HepG2 (cell line): ENCODE measurements around the gene SETD1A. TPM values are rescaled to one million over a fixed set of nuclear protein-coding genes. Genes with fewer than 3 reads are reported as not detected.

ENCODE experiments used
- AKAP8 ChIP-seq: sonication (generic); formaldehyde crosslinking; IDR thresholded peaks from 2 replicates; pipeline ENCODE4 v1.5.1; 2020; ENCODE audit warnings: mild to moderate bottlenecking, missing genetic modification reagents
- E2F5 ChIP-seq: sonication (generic); formaldehyde crosslinking; conservative IDR thresholded peaks from 2 replicates; pipeline ENCODE4 v1.4.0; 2020; ENCODE audit warnings: missing genetic modification reagents
- HOXA3 ChIP-seq: sonication (generic); formaldehyde crosslinking; IDR thresholded peaks from 2 replicates; pipeline ENCODE4 v1.5.0; 2020; ENCODE audit warnings: missing genetic modification reagents
- KMT2B ChIP-seq: IDR thresholded peaks from 2 replicates; pipeline ENCODE4 v1.6.1; 2016; ENCODE audit warnings: missing genetic modification reagents, missing compliant biosample characterization
- PPARG ChIP-seq: conservative IDR thresholded peaks from 2 replicates; pipeline ENCODE4 v1.6.1; 2016; ENCODE audit warnings: missing biosample characterization, missing genetic modification reagents
- ZFYVE20 ChIP-seq: sonication (generic); formaldehyde crosslinking; IDR thresholded peaks from 2 replicates; pipeline ENCODE4 v1.8.0; 2023; ENCODE audit warnings: low read depth, mild to moderate bottlenecking, moderate library complexity, missing genetic modification reagents, borderline replicate concordance
- ZNF142 ChIP-seq: sonication (generic); formaldehyde crosslinking; IDR thresholded peaks from 2 replicates; pipeline ENCODE4 v1.4.0; 2020; ENCODE audit warnings: missing genetic modification reagents
- ZNF546 ChIP-seq: sonication (generic); formaldehyde crosslinking; conservative IDR thresholded peaks from 2 replicates; pipeline ENCODE4 v1.8.1; 2023; ENCODE audit warnings: mild to moderate bottlenecking, missing genetic modification reagents
- ZNF552 ChIP-seq: sonication (generic); formaldehyde crosslinking; IDR thresholded peaks from 2 replicates; pipeline ENCODE4 v1.9.0; 2022; ENCODE audit warnings: missing genetic modification reagents, mild to moderate bottlenecking, borderline replicate concordance
- ZNF749 ChIP-seq: sonication (generic); formaldehyde crosslinking; IDR thresholded peaks from 2 replicates; pipeline ENCODE4 v1.8.0; 2022; ENCODE audit warnings: mild to moderate bottlenecking, missing genetic modification reagents, moderate library complexity, borderline replicate concordance
- polyA plus RNA-seq, 8 experiments: library from polyadenylated mRNA; depleted of rRNA in 3 of 8; stranded (reverse) in 7 of 8; unstranded in 1 of 8; fragments of >200 nt; fragmentation: Illumina TruSeq in 4 of 8; extraction: Trizol in 4 of 8; gene quantifications; 2 replicates each; pipeline versions ENCODE4 v1.2.1 to v1.2.3, GENCODE V29; 2011 to 2016; ENCODE audit warnings: low read depth in 4 of 8, missing spikeins in 1 of 8, mixed read lengths in 1 of 8; ENCODE audit not compliant: insufficient read depth in 1 of 8
- total RNA-seq, 5 experiments: library from RNA; depleted of rRNA; stranded (reverse); fragments of >200 nt; fragmentation: Illumina TruSeq; extraction: Trizol; gene quantifications; 2 replicates each; pipeline ENCODE4 v1.2.3, GENCODE V29; 2016; ENCODE audit warnings: low read depth in 1 of 5
- TF ChIP-seq, protein P1 (sequence below): sonication (generic); formaldehyde crosslinking; IDR thresholded peaks from 2 replicates; pipeline ENCODE4 v1.8.1; 2023; ENCODE audit warnings: mild to moderate bottlenecking, inconsistent platforms, moderate library complexity, missing genetic modification reagents, borderline replicate concordance
- TF ChIP-seq, protein P2 (sequence below): sonication (generic); formaldehyde crosslinking; IDR thresholded peaks from 2 replicates; pipeline ENCODE4 v1.4.0; 2020; ENCODE audit warnings: missing genetic modification reagents, borderline replicate concordance
- TF ChIP-seq, protein P3 (sequence below): sonication (generic); formaldehyde crosslinking; IDR thresholded peaks from 2 replicates; pipeline ENCODE4 v1.5.0; 2020; ENCODE audit warnings: mild to moderate bottlenecking, missing genetic modification reagents

SETD1A gene
- total and polyA plus RNA-seq, 2 of the 13 experiments (the other 11 are each of a cell fraction or from before 2014, with no cell fraction given), result 3.8 to 5.6 TPM

DNA sequence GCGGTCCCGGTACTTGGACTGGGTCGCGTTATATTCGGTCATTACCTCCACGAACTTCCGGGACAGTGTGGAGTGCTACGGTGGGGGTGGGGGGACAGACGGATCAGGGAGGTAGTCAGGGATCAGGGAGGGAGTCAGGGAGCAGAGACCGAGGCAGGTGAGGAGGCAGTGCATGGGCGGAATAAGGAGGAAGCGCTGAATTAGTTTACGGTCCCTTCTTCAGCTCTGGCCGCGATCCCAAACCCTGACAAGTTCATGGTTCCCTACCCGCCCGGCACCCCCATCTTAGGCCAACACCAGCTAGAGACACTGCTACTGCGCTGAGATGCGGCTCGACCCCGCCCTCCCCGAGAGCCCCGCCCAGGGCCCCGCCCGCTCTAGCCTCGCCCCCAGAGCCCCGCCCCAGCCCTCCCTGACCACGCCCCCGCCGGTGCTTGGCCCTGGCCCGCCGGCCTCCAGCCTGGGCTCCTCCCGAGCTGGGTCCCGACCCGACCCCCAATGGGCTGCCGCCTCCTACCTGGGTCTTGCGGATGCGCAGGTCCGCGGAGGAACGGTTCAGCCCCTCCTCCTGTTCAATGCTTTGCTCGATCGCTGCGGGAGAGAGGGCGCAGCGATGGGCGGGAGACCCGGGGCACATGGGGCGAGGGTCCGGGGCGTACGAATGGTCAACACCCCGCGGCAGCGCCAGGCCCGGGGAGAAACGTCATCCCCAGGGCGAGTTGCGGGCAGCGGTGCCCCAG, 39.6 kb downstream of the SETD1A start (continued):
- TF ChIP-seq, protein P1, sequence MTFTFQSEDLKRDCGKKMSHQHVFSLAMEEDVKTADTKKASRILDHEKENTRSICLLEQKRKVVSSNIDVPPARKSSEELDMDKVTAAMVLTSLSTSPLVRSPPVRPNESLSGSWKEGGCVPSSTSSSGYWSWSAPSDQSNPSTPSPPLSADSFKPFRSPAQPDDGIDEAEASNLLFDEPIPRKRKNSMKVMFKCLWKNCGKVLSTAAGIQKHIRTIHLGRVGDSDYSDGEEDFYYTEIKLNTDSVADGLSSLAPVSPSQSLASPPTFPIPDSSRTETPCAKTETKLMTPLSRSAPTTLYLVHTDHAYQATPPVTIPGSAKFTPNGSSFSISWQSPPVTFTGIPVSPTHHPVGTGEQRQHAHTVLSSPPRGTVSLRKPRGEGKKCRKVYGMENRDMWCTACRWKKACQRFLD, result no peak
- TF ChIP-seq ZNF552 (CRISPR knock-in tag) (no peak), ZNF546 (no peak; the same call in 1 of the 2 replicates), HOXA3 (peak; percentile 42; the same call in 1 of the 2 replicates), KMT2B (CRISPR knock-in tag) (no peak), ZNF749 (CRISPR knock-in tag) (no peak), E2F5 (CRISPR knock-in tag) (no peak), ZFYVE20 (CRISPR knock-in tag) (no peak), PPARG (CRISPR knock-in tag) (no peak), ZNF142 (no peak), AKAP8 (CRISPR knock-in tag) (no peak)
- TF ChIP-seq, protein P2, sequence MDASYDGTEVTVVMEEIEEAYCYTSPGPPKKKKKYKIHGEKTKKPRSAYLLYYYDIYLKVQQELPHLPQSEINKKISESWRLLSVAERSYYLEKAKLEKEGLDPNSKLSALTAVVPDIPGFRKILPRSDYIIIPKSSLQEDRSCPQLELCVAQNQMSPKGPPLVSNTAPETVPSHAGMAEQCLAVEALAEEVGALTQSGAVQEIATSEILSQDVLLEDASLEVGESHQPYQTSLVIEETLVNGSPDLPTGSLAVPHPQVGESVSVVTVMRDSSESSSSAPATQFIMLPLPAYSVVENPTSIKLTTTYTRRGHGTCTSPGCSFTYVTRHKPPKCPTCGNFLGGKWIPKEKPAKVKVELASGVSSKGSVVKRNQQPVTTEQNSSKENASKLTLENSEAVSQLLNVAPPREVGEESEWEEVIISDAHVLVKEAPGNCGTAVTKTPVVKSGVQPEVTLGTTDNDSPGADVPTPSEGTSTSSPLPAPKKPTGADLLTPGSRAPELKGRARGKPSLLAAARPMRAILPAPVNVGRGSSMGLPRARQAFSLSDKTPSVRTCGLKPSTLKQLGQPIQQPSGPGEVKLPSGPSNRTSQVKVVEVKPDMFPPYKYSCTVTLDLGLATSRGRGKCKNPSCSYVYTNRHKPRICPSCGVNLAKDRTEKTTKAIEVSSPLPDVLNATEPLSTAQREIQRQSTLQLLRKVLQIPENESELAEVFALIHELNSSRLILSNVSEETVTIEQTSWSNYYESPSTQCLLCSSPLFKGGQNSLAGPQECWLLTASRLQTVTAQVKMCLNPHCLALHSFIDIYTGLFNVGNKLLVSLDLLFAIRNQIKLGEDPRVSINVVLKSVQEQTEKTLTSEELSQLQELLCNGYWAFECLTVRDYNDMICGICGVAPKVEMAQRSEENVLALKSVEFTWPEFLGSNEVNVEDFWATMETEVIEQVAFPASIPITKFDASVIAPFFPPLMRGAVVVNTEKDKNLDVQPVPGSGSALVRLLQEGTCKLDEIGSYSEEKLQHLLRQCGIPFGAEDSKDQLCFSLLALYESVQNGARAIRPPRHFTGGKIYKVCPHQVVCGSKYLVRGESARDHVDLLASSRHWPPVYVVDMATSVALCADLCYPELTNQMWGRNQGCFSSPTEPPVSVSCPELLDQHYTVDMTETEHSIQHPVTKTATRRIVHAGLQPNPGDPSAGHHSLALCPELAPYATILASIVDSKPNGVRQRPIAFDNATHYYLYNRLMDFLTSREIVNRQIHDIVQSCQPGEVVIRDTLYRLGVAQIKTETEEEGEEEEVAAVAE (CRISPR knock-in tag), result 0 out of 2 replicates have a peak, but pooled peaks have one; percentile 81
- TF ChIP-seq, protein P3, sequence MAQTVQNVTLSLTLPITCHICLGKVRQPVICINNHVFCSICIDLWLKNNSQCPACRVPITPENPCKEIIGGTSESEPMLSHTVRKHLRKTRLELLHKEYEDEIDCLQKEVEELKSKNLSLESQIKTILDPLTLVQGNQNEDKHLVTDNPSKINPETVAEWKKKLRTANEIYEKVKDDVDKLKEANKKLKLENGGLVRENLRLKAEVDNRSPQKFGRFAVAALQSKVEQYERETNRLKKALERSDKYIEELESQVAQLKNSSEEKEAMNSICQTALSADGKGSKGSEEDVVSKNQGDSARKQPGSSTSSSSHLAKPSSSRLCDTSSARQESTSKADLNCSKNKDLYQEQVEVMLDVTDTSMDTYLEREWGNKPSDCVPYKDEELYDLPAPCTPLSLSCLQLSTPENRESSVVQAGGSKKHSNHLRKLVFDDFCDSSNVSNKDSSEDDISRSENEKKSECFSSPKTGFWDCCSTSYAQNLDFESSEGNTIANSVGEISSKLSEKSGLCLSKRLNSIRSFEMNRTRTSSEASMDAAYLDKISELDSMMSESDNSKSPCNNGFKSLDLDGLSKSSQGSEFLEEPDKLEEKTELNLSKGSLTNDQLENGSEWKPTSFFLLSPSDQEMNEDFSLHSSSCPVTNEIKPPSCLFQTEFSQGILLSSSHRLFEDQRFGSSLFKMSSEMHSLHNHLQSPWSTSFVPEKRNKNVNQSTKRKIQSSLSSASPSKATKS, result no peak; the same call in 1 of the 2 replicates
